ENCODE results near the gene STX3.
"Not testable (repeated sequence)": the region's sequence is repeated elsewhere in the genome, so short reads cannot be mapped to it uniquely, and the experiment has no call there.

Gene STX3

GRCh38 chr11:59759900-59760299, 4.7 kb downstream of the STX3 start:
- no peak for DNase-seq

DNA sequence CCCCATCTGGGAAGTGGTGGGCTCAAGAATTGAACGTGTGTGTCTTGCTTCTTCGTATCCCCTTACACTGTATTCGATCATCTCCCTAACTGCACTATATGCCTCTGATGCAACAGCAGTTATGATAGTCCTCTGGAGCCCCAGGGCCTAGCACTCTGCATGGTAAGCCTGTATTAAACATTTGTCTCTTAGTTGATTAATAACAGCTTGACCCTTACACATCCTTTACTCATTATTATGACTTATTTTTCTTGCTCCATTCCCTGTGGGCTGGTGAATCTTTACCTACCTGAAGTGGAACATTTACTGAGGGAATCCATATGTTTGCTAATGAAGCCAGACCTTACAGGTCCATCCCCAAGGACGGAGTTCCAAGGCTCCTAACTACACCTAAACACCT, 5.6 kb downstream of the STX3 start:
- no peak for DNase-seq

GRCh38 chr11:59761993-59762392, 6.8 kb downstream of the STX3 start:
- no peak for DNase-seq

GRCh38 chr11:59765068-59765735, 10.0 kb downstream of the STX3 start:
- DNase-seq: no peak

DNA sequence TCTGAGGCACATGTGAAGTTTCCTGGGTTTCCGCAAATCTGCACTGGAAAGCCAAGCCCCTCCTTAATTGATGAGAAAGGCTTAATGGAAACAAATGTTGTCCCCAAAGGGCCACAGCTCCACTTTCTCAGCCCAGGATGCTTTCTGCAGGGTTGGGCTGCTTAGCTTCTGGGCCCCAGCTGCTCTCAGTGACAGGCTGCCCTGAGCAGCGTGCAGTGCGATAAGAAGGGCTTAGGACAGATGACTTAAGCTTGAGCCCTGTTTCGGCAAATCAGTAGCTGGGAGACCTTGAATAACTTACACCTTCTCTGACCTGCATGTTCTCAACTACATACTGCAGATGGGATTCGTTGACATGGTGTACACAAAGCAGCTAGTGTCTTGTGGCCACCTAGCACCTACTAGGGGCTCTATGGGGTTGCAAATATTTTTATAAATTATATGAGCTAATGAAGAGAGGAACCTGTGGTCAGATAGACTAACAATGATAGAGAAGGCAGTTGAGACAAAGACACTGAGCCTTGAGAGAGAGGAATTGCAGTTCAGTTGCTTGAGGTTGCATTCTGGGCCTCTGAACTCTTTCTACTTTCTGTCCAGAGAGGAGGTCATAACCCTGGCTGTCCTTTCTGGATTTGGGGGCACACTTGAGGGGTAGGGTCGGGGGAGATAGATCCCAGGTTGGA, 11.5 kb downstream of the STX3 start:
- no peak for DNase-seq

DNA sequence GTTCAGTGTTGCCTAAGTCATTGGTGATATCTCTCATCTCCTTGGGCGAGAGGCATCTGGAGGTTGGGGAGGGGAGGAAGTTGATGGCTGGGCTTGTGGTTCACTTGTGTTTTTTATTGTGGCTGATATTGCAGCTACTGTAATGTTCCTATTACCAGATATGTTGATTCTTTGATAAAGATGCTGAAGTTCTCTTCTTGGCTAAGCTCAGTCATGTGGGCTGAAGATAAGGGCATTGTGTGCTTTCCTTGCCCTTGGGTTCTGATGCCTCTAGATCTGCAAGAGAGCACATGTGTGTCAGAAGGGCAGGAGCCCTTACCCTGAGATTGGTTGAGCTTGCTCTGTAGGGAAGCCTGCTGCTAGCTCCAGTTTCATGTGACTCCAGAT, 12.0 kb downstream of the STX3 start:
- no peak for DNase-seq

DNA sequence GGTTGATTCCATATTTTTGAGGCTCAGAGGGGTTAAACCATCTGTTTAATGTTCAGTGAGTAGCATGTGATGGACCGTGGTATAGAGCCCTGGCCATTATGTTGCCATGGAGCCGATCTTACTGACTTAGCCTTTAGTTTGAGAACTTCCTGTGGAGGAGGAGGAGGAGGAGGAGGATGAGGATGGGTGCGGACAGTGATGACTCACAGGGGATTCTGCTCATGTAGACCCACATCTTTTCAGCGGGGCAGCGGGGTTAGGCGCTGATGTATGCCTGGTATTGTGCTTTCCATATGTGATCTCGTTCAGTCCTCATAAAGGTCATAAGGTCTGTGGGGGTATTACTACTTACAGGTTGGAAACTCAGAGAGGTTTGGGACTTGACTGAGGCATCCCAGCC, 13.9 kb downstream of the STX3 start:
- DNase-seq: no peak

GRCh38 chr11:59769828-59770227, 14.7 kb downstream of the STX3 start:
- DNase-seq: no peak

DNA sequence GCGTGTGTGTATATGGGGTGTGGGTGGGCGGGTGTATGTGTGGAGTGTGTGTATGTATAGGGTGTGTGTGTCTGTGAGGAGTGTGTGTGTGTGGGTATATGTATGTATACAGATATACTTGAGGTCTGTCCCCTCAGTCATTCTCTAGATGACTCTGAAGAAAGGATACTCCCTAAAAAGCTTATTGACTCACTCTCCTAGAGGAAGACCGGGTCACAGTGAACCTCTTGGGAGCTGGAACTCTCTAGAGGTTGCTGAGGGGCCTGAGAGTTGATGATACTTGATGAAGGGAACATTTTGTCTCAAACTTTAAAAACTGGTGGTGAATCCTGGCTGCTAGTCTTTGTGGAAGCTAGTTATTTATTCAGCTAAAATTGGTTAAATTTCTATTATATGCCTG, 15.1 kb downstream of the STX3 start:
- DNase-seq: no peak

- DNase-seq: no peak
Observed at GRCh38 chr11:59770869-59771268, 15.7 kb downstream of the STX3 start.

DNA sequence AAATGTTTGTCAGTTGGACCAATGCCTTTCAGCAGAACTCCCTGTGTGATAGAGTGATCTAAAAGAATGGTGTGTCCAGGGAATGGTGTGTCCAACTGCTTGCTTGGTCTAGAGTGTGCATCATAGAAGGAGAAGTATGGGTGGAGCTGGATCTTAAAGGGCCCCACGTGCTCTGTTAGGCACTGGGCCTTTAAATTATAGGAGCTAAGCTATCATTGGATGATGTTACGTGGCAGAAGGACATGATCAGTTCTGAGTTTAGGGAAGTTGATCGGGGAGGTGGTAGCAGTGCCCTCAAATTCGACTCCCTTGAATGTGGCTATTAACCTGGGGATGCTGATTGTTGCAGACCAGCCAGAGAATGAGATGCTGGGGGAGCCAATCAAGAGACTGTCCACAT, 16.4 kb downstream of the STX3 start:
- no peak for DNase-seq

DNA sequence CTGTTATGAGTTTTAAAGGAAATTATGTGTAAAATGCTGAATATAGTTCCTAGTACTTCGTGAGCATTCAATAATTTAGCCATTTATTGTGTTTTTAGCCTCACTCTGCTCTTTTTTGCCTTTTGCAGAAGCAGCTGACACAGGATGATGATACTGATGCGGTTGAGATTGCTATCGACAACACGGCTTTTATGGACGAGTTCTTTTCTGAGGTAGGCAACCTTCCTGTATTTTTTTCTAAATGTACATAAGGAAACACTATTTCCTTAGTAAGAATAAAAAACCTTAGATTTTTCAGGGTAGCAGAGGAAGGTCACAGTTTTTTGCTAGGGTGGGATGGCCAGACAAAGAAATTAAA, 17.9 kb downstream of the STX3 start:
- DNase-seq: no peak

DNA sequence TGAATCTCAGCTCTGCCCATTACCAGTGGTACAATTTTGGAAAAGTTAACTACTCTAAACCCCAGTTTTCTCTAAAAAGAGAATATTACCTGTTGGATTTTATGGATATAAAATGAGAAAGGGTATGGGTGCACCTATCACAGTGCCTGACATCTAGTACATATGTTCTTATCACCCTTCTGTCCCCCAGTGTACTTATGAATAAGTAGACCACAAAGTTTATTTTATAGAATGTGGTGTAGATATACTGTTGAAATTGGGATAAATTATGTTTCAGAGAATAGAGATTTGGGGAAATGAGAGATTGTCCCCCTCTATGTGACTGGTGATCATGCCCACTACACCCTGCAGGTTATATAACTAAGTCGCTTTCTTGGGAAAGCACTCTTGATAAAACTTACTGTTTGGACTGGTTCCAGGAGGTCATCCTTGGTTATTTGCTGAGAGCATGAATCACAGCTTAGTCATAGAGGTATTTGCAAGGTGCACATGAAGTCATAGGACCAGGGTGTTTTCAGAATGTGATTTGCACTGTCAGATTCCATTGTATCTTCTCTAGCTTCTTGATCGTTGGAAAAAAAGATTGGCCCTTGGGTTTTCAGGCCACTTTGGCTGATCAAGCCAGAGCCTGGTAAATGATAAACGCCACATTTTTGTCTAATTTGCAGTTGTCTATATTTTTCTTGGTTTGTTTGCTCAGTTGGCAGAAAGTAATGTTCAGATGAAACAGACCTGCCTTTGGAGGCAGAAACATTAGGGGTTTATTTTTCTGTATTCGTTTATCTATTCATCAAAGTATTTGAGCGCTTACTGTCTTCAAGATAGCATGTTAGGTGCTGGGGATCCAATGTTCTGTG, 21.3 kb downstream of the STX3 start:
- no peak for DNase-seq

GRCh38 chr11:59777104-59777503, 21.9 kb downstream of the STX3 start:
- no peak for DNase-seq

DNA sequence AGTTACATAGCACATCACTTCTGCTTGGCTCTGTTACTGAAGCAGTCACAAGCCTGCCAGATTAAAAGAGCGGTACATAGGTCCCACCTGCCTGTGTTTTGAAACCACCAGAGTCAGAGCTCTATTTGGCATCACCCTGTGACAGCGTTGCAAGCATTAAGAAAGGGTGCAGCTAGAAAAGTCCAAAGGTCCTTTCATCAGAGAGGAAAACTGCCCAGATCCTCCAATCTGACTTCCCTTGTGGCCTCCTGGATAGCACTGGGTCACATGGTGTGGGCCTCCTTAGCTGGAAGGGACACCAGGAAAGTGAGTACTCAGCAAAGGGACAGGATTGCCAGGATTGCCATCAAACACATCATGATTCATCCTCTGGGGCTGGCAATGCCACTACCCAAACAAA, 22.9 kb downstream of the STX3 start:
- DNase-seq: no peak

- no peak for DNase-seq
Observed at GRCh38 chr11:59779487-59779886, 24.3 kb downstream of the STX3 start.

DNA sequence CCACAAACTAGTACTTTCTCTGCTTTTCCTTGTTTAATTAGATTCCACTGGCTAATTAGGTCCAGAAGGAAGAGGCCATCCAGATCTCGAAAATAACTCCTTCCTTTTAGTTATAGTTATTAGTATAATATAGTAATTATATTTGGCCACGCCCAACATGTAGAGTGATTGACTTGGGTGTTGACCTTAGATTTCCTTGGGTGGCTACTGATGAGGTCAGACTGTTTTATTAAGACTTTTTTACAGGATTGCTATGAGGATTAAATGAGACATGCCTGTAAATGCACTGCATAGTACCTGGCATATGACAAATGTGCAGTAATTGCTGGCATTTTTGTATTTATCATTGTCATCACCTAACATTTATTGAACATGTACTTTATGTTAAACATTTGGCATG, 26.9 kb downstream of the STX3 start:
- no peak for DNase-seq

GRCh38 chr11:59783632-59784090, 28.5 kb downstream of the STX3 start:
- DNase-seq: no peak

DNA sequence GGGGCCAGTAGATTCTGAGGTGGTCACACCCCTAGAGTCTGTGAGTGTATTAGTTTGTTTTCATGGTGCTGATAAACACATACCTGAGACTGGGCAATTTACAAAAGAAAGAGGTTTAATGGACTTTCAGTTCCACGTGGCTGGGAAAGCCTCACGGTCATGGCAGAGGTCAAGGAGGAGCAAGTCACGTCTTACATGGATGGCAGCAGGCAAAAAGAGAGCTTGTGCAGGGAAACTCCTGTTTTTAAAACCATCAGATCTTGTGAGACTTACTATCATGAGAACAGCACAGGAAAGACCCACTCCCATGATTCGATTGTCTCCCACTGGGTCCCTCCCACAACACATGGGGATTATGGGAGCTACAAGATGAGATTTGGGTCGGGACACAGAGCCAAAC, 29.3 kb downstream of the STX3 start:
- DNase-seq: not testable (repeated sequence)

DNA sequence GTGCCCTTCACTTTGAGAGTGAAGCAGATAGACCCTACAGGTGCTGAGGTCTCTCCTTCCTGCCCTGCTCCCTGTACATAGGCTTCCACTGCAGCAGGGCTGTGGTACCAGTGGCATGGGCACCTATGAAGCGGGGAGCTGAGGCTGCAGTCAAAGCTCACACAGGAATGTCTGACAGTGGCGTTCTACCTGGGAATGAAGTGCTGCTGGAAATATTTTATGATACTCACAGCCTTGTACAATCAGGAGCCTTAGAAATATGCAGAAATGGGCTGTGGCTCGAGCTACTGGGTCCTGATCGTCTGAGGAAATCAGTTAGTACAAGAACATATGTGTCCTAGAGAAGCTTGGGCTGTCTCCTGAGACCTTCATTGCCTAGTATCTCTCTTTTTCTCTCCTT, 30.6 kb downstream of the STX3 start:
- no peak for DNase-seq

- no peak for DNase-seq
Observed at GRCh38 chr11:59787255-59787588, 32.0 kb downstream of the STX3 start.

GRCh38 chr11:59787816-59788215, 32.6 kb downstream of the STX3 start:
- DNase-seq: no peak

DNA sequence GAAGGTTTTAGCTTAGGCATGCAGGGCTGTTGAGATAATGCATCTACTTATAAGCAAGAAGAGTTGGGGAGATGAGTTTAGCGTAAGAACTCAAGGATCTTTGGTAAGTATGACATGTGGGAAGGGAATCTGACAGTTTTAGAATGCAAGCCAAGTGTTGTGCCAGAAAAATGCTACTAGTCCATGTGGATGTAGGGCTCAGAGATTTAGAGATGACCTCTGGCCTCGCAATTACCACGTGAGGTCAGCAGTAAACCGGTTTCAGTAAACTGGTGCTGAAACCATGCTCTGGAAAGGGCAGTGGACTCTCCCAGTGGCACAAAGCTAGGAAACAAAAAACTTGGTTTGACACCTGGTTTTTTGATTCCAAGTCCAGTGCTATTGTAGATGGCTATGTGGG, 36.5 kb downstream of the STX3 start:
- no peak for DNase-seq

DNA sequence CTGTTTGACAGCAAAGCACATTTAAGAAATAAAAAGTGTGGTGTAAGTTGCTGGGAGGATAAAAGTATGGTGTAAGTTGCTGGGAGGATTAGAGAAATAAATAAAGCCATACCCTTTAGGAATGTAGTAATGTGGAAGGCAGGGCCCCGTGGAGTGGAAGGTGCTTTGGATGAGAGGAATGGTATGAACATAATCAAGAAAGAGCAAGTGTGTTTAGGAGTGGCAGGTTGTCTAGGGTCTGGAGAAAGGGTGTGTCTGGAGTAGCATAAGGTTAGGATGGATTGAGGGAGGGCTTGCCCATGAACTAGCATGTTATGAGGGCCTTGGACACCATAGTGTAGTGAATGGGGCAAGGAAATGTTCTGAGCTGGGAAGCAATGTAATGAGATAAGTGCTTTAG, 37.3 kb downstream of the STX3 start:
- no peak for DNase-seq

Measured in activated CD8-positive, alpha-beta memory T cell treated with anti-CD3 and anti-CD28 coated beads for 24 hours (primary cell).